Measurements from ENCODE around the gene HMOX1.

GRCh38 chr22:35406443-35406842 is 25.5 kb downstream of the HMOX1 start:
- TF ChIP-seq CTCF (IDR thresholded peaks at IDR 0.05 in 4 of 5, conservative IDR thresholded peaks at IDR 0.05 in 1 of 5) (no peak), POLR2A (IDR thresholded peaks at IDR 0.05) (no peak)
